ENCODE data around the gene HLA-G.

DNA sequence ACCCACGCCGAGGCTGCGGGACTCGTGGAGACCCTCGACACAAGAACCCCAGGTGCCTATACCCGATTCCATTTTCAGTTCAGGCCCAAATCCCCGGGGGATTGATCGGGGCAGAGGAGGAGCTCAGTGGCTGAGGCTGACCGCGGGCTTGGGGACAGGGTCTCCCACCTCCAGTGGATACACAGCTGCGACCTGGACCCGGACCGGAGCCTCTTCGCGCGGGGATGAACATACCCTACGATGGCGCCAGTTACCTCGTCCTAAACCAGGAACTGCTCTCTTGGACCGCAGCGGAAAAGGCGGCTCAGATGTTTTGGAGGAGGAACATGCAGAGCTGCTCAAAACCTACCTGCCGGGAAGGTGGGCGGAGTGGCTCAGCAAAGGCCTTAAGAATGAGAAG, 27.4 kb upstream of the HLA-G start:
- TF ChIP-seq, protein P1, sequence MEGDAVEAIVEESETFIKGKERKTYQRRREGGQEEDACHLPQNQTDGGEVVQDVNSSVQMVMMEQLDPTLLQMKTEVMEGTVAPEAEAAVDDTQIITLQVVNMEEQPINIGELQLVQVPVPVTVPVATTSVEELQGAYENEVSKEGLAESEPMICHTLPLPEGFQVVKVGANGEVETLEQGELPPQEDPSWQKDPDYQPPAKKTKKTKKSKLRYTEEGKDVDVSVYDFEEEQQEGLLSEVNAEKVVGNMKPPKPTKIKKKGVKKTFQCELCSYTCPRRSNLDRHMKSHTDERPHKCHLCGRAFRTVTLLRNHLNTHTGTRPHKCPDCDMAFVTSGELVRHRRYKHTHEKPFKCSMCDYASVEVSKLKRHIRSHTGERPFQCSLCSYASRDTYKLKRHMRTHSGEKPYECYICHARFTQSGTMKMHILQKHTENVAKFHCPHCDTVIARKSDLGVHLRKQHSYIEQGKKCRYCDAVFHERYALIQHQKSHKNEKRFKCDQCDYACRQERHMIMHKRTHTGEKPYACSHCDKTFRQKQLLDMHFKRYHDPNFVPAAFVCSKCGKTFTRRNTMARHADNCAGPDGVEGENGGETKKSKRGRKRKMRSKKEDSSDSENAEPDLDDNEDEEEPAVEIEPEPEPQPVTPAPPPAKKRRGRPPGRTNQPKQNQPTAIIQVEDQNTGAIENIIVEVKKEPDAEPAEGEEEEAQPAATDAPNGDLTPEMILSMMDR (IDR thresholded peaks at IDR 0.05) = no peak
- TF ChIP-seq POLR2A (IDR thresholded peaks at IDR 0.05) = no peak
